Panc1 (cell line): Measurements from ENCODE around the gene CDH26. TPM values are rescaled to one million over a fixed set of nuclear protein-coding genes. Genes with fewer than 3 reads are reported as not detected.

Experiments used
- ATAC-seq: fragments of 200-7000 bp; cut with Tn5 transposase; 2 replicates; pipeline ENCODE4 v1.9.1; 2020; ENCODE audit warnings: mild to moderate bottlenecking, moderate library complexity
- BruUV-seq: library from RNA; stranded (reverse); fragments of 400-500 nt; replicated peaks from 2 replicates; lab custom pipeline; 2021; lab: Mats Ljungman, UMichigan
- CTCF ChIA-PET: fragments of 300-600 bp; sonication (Branson Sonifier 250); formaldehyde crosslinking; loops from one replicate; lab custom pipeline; 2022; ENCODE audit warnings: antibody characterized with exemption; lab: Charles Lee
- POLR2A ChIA-PET: fragments of 300-600 bp; sonication (Branson Sonifier 250); formaldehyde crosslinking; loops from one replicate; lab custom pipeline; 2022; ENCODE audit warnings: antibody characterized with exemption; lab: Charles Lee
- DNase-seq: peaks from one replicate; pipeline ENCODE4 v3.0.0-alpha.2; 2010; ENCODE audit warnings: low read depth, low spot score
- H3K27ac ChIP-seq: 2 replicates; pipeline ENCODE4 v1.5.1; 2011; ENCODE audit warnings: mild to moderate bottlenecking, low read length, inconsistent platforms
- H3K27me3 ChIP-seq: fragments of 200-500 bp; sonication (Bioruptor generic); 2 replicates; pipeline ENCODE4 v1.6.0; 2014; ENCODE audit warnings: low read length, inconsistent platforms; ENCODE audit not compliant: control insufficient read depth, insufficient read depth
- H3K36me3 ChIP-seq: fragments of 200-500 bp; sonication (Bioruptor generic); 2 replicates; pipeline ENCODE4 v1.5.1; 2014; ENCODE audit warnings: inconsistent platforms, mild to moderate bottlenecking, low read length, moderate library complexity; ENCODE audit not compliant: control insufficient read depth, insufficient read depth
- H3K4me1 ChIP-seq: 2 replicates; pipeline ENCODE4 v1.5.1; 2011; ENCODE audit warnings: inconsistent platforms, mild to moderate bottlenecking, low read length, moderate library complexity; ENCODE audit not compliant: control insufficient read depth, insufficient read depth
- H3K4me3 ChIP-seq, 2 experiments: 2 replicates each; pipeline ENCODE4 v1.5.1; 2011 to 2012; ENCODE audit warnings: low read depth in 2 of 2, low read length in 2 of 2, mild to moderate bottlenecking in 2 of 2, inconsistent platforms in 1 of 2, moderate library complexity in 1 of 2
- H3K9me3 ChIP-seq: fragments of 200-500 bp; sonication (Bioruptor generic); 2 replicates; pipeline ENCODE4 v1.5.1; 2014; ENCODE audit warnings: low read depth, mild to moderate bottlenecking, inconsistent platforms, low read length, moderate library complexity; ENCODE audit not compliant: control insufficient read depth, insufficient read depth
- CTCF ChIP-seq: fragments of 450-650 bp; IDR thresholded peaks from 2 replicates; pipeline ENCODE4 v1.5.1; 2017; ENCODE audit warnings: mild to moderate bottlenecking
- POLR2AphosphoS5 ChIP-seq: IDR thresholded peaks from 2 replicates; pipeline ENCODE4 v1.6.1; 2012; ENCODE audit warnings: mild to moderate bottlenecking, low read depth, low read length, moderate library complexity
- REST ChIP-seq, 2 experiments: IDR thresholded peaks; 2 replicates each; pipeline ENCODE4 v1.6.1; 2011 to 2012; ENCODE audit warnings: low read depth in 2 of 2, control low read depth in 1 of 2, low read length in 1 of 2, mild to moderate bottlenecking in 1 of 2, moderate library complexity in 1 of 2; ENCODE audit not compliant: insufficient read depth in 1 of 2
- SIN3A ChIP-seq: IDR thresholded peaks from 2 replicates; pipeline ENCODE4 v1.6.1; 2012; ENCODE audit warnings: low read depth, mild to moderate bottlenecking, low read length, moderate library complexity, borderline replicate concordance; ENCODE audit not compliant: insufficient read depth
- TCF7L2 ChIP-seq: IDR thresholded peaks from 2 replicates; pipeline ENCODE4 v1.6.1; 2011; ENCODE audit warnings: mild to moderate bottlenecking, low read depth, low read length, inconsistent platforms
- in situ Hi-C: cut with HindIII; loops from 2 replicates; pipeline ENCODE4 v1.10.0; 2016; ENCODE audit warnings: low sequenced_read_pairs, low pct_unique_long_range_greater_than_20kb
- intact Hi-C: fragments of 100-400 bp; cut with micrococcal nuclease; formaldehyde crosslinking; loops from one replicate; pipeline ENCODE4 v1.10.0; 2022; ENCODE audit not compliant: unreplicated experiment
- total RNA-seq: library from RNA; stranded (reverse); gene quantifications from one replicate; pipeline ENCODE4 v1.2.1, GENCODE V29; 2021; ENCODE audit not compliant: unreplicated experiment

The CDH26 gene
- total RNA-seq, 1 experiment from 2014 or later: 0.46 TPM

DNA sequence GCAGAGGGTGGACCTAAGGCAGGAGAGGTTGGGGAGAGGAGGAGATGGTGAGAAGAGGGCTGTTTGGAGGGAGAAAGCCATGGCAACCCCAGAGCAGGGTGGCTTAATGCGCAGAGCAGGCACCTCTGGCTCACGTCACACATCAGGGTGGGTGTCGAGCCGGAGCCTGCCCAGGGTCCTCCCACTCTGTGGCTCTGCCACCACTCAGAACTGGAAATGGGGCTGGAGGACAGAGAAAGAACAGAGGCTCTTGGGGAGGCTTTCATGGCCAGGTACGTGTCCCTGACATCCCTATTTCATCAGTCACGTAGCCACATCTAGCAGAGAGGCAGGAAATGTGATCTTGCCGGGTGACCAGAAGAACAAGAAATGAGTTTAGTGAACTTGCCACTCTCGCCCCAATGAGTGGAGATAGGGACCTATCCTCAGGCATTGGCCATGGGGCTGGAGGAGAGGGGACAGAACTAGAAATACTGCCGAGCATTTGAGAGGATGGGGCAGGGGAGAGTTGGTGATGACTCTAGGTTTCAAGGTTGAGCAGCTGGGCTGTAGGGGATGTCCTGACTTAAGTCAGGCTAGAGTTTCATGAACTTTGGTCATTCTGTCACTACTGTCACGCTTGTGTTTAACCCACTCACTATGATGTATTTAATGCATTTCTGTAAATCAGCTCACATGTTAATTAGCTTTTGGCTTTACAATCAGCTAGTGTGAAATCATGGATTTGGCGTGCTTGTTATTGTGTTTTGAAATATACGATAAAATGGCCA, 52.7 kb downstream of the CDH26 start:
- H3K27me3 ChIP-seq: no peaks in the 10 kb centered on the region
- H3K36me3 ChIP-seq: no peaks in the 10 kb centered on the region
- BruUV-seq: no TSS peak
- no peak overlapping the region for H3K4me3 ChIP-seq
- intact Hi-C loops: no loop called here
- ChIA-PET POLR2A (no interaction called here), CTCF (no interaction called here)
- ATAC-seq (no peak), DNase-seq (no peak)
- H3K4me1 ChIP-seq: no peaks in the 10 kb centered on the region
- H3K27ac ChIP-seq: no peak overlapping the region
- in situ Hi-C loops: no loop called here
- TF ChIP-seq REST (IDR thresholded peaks at IDR 0.05; ENCODE audit: insufficient read depth in 1 of 2, low read depth in 2 of 2, low read length in 1 of 2): no peak
- TF ChIP-seq CTCF: no peak
- no peak for TF ChIP-seq POLR2AphosphoS5
- no peak for TF ChIP-seq TCF7L2
- TF ChIP-seq SIN3A: no peak
- H3K9me3 ChIP-seq: no peaks in the 10 kb centered on the region

- BruUV-seq: no TSS peak
- no peaks in the 10 kb centered on the region for H3K27me3 ChIP-seq
- no peak overlapping the region for H3K27ac ChIP-seq
- TF ChIP-seq SIN3A: no peak
- TF ChIP-seq POLR2AphosphoS5: no peak
- no peak for TF ChIP-seq REST (IDR thresholded peaks at IDR 0.05; ENCODE audit: insufficient read depth in 1 of 2, low read depth in 2 of 2, low read length in 1 of 2)
- TF ChIP-seq CTCF: no peak
- no peak for TF ChIP-seq TCF7L2
- no peak for ATAC-seq
- POLR2A ChIA-PET: no interaction called here
- H3K9me3 ChIP-seq: no peaks in the 10 kb centered on the region
- no peak overlapping the region for H3K4me3 ChIP-seq
- in situ Hi-C loops (no loop called here), intact Hi-C loops (no loop called here)
- H3K36me3 ChIP-seq: no peaks in the 10 kb centered on the region
- no peaks in the 10 kb centered on the region for H3K4me1 ChIP-seq
- CTCF ChIA-PET: no interaction called here
- DNase-seq: no peak
These were observed 53.6 kb downstream of the CDH26 start for GRCh38 chr20:60011512-60012507.
